ENCODE measurements around the gene SDHD.

Gene SDHD

DNA sequence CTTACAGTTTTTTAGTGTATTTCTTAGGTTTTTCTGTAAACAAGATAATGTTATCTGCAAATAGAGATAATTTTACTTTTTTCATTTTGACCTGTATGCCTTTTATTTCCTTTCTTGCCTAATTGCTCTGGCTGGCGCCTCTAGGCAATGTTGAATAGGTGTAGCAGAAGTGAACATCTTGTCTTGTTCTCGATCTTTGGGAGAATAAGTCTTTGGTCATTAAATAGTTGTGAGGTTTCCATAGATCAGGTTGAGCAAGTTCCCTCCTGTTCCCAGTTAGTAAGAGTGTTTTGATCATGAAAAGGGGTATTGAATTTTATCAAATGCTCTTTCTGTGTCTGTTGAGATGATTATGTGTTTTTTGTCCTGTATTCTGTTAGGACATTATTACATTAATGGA is 36.9 kb upstream of the SDHD start:
- TF ChIP-seq, protein P1, sequence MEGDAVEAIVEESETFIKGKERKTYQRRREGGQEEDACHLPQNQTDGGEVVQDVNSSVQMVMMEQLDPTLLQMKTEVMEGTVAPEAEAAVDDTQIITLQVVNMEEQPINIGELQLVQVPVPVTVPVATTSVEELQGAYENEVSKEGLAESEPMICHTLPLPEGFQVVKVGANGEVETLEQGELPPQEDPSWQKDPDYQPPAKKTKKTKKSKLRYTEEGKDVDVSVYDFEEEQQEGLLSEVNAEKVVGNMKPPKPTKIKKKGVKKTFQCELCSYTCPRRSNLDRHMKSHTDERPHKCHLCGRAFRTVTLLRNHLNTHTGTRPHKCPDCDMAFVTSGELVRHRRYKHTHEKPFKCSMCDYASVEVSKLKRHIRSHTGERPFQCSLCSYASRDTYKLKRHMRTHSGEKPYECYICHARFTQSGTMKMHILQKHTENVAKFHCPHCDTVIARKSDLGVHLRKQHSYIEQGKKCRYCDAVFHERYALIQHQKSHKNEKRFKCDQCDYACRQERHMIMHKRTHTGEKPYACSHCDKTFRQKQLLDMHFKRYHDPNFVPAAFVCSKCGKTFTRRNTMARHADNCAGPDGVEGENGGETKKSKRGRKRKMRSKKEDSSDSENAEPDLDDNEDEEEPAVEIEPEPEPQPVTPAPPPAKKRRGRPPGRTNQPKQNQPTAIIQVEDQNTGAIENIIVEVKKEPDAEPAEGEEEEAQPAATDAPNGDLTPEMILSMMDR (IDR thresholded peaks at IDR 0.05; ENCODE audit: unreplicated experiment in 3 of 3): no peak
- Mint-ChIP-seq H3K36me3 (ENCODE audit: low read depth) (peaks cover 90% of the 10 kb centered on the region), H3K4me3 (no peak overlapping the region), H3K27me3 (ENCODE audit: low read depth) (no peaks in the 10 kb centered on the region), H3K4me1 (no peaks in the 10 kb centered on the region), H3K27ac (no peak overlapping the region), H3K9me3 (peaks cover 7% of the 10 kb centered on the region)

- Mint-ChIP-seq H3K4me3 (no peak overlapping the region), H3K4me1 (no peaks in the 10 kb centered on the region), H3K36me3 (ENCODE audit: low read depth) (peaks cover 86% of the 10 kb centered on the region), H3K27me3 (ENCODE audit: low read depth) (no peaks in the 10 kb centered on the region), H3K27ac (no peak overlapping the region), H3K9me3 (peaks cover 7% of the 10 kb centered on the region)
- TF ChIP-seq, protein P1 (IDR thresholded peaks at IDR 0.05; ENCODE audit: unreplicated experiment in 3 of 3): no peak
Observed at GRCh38 chr11:112050721-112051120, 36.0 kb upstream of the SDHD start.

GRCh38 chr11:112051768-112052167 is 34.9 kb upstream of the SDHD start:
- Mint-ChIP-seq H3K27me3 (ENCODE audit: low read depth) (no peaks in the 10 kb centered on the region), H3K4me1 (no peaks in the 10 kb centered on the region), H3K4me3 (no peak overlapping the region), H3K9me3 (peaks cover 7% of the 10 kb centered on the region), H3K27ac (no peak overlapping the region), H3K36me3 (ENCODE audit: low read depth) (peaks cover 84% of the 10 kb centered on the region)
- TF ChIP-seq, protein P1 (IDR thresholded peaks at IDR 0.05; ENCODE audit: unreplicated experiment in 3 of 3): no peak

DNA sequence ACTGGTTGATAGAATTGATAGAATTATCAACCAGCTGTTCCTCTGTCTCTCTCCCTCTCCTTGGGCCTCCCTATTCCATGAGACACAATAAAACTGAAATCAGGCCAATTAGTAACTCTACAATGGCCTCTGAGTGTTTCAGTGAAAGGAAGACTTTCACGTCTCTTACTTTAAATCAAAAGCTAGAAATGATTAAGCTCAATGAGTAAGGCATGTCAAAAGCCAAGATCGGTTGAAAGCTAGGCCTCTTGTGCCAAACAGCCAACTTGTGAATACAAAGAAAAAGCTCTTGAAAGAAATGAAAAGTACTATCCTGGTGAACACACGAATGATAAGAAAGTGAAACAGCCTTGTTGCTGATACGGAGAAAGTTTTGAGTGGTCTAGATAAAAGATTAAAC is 29.5 kb upstream of the SDHD start:
- H3K4me3 Mint-ChIP-seq: no peak overlapping the region
- no peaks in the 10 kb centered on the region for H3K9me3 Mint-ChIP-seq
- H3K27ac Mint-ChIP-seq: peak overlapping the region in 2 of 3 experiments; percentile 23 to 32
- no peaks in the 10 kb centered on the region for H3K4me1 Mint-ChIP-seq
- peaks cover 61% of the 10 kb centered on the region for H3K36me3 Mint-ChIP-seq (ENCODE audit: low read depth)
- H3K27me3 Mint-ChIP-seq (ENCODE audit: low read depth): no peaks in the 10 kb centered on the region
- TF ChIP-seq, protein P1 (IDR thresholded peaks at IDR 0.05; ENCODE audit: unreplicated experiment in 3 of 3): no peak

- Mint-ChIP-seq H3K9me3 (no peaks in the 10 kb centered on the region), H3K27me3 (ENCODE audit: low read depth) (no peaks in the 10 kb centered on the region), H3K27ac (no peak overlapping the region), H3K4me1 (no peaks in the 10 kb centered on the region), H3K4me3 (no peak overlapping the region), H3K36me3 (ENCODE audit: low read depth) (peaks cover 60% of the 10 kb centered on the region)
- TF ChIP-seq, protein P1 (IDR thresholded peaks at IDR 0.05; ENCODE audit: unreplicated experiment in 3 of 3): no peak
Observed at GRCh38 chr11:112058103-112058502, 28.6 kb upstream of the SDHD start.

- Mint-ChIP-seq H3K36me3 (ENCODE audit: low read depth) (peaks cover 30% of the 10 kb centered on the region), H3K27ac (no peak overlapping the region), H3K27me3 (ENCODE audit: low read depth) (no peaks in the 10 kb centered on the region), H3K9me3 (no peaks in the 10 kb centered on the region), H3K4me1 (no peaks in the 10 kb centered on the region), H3K4me3 (no peak overlapping the region)
- TF ChIP-seq, protein P1 (IDR thresholded peaks at IDR 0.05; ENCODE audit: unreplicated experiment in 3 of 3): no peak
Observed at GRCh38 chr11:112062923-112063322, 23.8 kb upstream of the SDHD start.

Measured in nephron (organoid).